H9 (cell line): ENCODE results near the gene PLPPR2. TPM values are rescaled to one million over a fixed set of nuclear protein-coding genes. Genes with fewer than 3 reads are reported as not detected.

Source experiments
- DNase-seq: peaks from one replicate; pipeline ENCODE4 v3.0.0-alpha.2; 2017
- H2AFZ ChIP-seq: one replicate; pipeline ENCODE4 v1.6.1; 2013; ENCODE audit warnings: mild to moderate bottlenecking, low read length, control low read depth, moderate library complexity
- H2AK5ac ChIP-seq: 2 replicates; pipeline ENCODE4 v1.6.1; 2013; ENCODE audit warnings: low read length, control low read depth, mixed read lengths; ENCODE audit not compliant: insufficient read length
- H2BK120ac ChIP-seq: one replicate; pipeline ENCODE4 v1.6.1; 2013; ENCODE audit warnings: low read depth, mild to moderate bottlenecking, low read length, control low read depth, inconsistent platforms; ENCODE audit not compliant: poor library complexity, severe bottlenecking
- H2BK12ac ChIP-seq: 2 replicates; pipeline ENCODE4 v1.6.1; 2013; ENCODE audit warnings: low read length, control low read depth, mixed read lengths, low read depth; ENCODE audit not compliant: insufficient read length
- H2BK15ac ChIP-seq: 2 replicates; pipeline ENCODE4 v1.6.1; 2013; ENCODE audit warnings: low read depth, low read length, control low read depth
- H2BK20ac ChIP-seq: one replicate; pipeline ENCODE4 v1.6.1; 2013; ENCODE audit warnings: low read depth, mild to moderate bottlenecking, low read length, control low read depth, inconsistent platforms; ENCODE audit not compliant: poor library complexity, severe bottlenecking
- H2BK5ac ChIP-seq: 2 replicates; pipeline ENCODE4 v1.6.1; 2013; ENCODE audit warnings: low read length, control low read depth, mixed read lengths; ENCODE audit not compliant: insufficient read length
- H3K14ac ChIP-seq: 2 replicates; pipeline ENCODE4 v1.6.1; 2013; ENCODE audit warnings: low read length, control low read depth; ENCODE audit not compliant: insufficient read depth
- H3K18ac ChIP-seq: 2 replicates; pipeline ENCODE4 v1.6.1; 2013; ENCODE audit warnings: low read depth, mild to moderate bottlenecking, mixed read lengths, low read length, control low read depth; ENCODE audit not compliant: insufficient read length
- H3K23ac ChIP-seq: 2 replicates; pipeline ENCODE4 v1.6.1; 2013; ENCODE audit warnings: low read length, control low read depth, mixed read lengths, low read depth; ENCODE audit not compliant: insufficient read length
- H3K23me2 ChIP-seq: 2 replicates; pipeline ENCODE4 v1.6.1; 2013; ENCODE audit warnings: low read depth, mild to moderate bottlenecking, mixed read lengths, low read length, control low read depth; ENCODE audit not compliant: insufficient read length, poor library complexity, severe bottlenecking
- H3K27ac ChIP-seq: 2 replicates; pipeline ENCODE4 v1.5.1; 2013; ENCODE audit warnings: low read length, control low read depth, mixed read lengths, low read depth; ENCODE audit not compliant: insufficient read length
- H3K27me3 ChIP-seq: 2 replicates; pipeline ENCODE4 v1.6.1; 2013; ENCODE audit warnings: low read length, control low read depth, inconsistent platforms; ENCODE audit not compliant: insufficient read depth
- H3K4ac ChIP-seq: 2 replicates; pipeline ENCODE4 v1.6.1; 2013; ENCODE audit warnings: low read depth, mild to moderate bottlenecking, control low read depth, inconsistent platforms, low read length, moderate library complexity
- H3K4me1 ChIP-seq: 2 replicates; pipeline ENCODE4 v1.6.1; 2013; ENCODE audit warnings: low read length, control low read depth, inconsistent platforms; ENCODE audit not compliant: insufficient read depth
- H3K4me2 ChIP-seq: 2 replicates; pipeline ENCODE4 v1.6.1; 2013; ENCODE audit warnings: low read length, control low read depth, mixed read lengths; ENCODE audit not compliant: insufficient read length, insufficient read depth
- H3K56ac ChIP-seq: 2 replicates; pipeline ENCODE4 v1.6.1; 2013; ENCODE audit warnings: low read depth, mild to moderate bottlenecking, mixed read lengths, low read length, control low read depth; ENCODE audit not compliant: insufficient read length
- H3K79me1 ChIP-seq: 2 replicates; pipeline ENCODE4 v1.6.1; 2013; ENCODE audit warnings: low read depth, mild to moderate bottlenecking, moderate library complexity, low read length, control low read depth, inconsistent platforms; ENCODE audit not compliant: insufficient read depth, poor library complexity, severe bottlenecking
- H3K79me2 ChIP-seq: 2 replicates; pipeline ENCODE4 v1.6.1; 2013; ENCODE audit warnings: low read length, control low read depth, inconsistent platforms; ENCODE audit not compliant: insufficient read depth
- H3K9ac ChIP-seq: 2 replicates; pipeline ENCODE4 v1.6.1; 2013; ENCODE audit warnings: low read length, control low read depth, mixed read lengths; ENCODE audit not compliant: insufficient read length; ENCODE audit errors: extremely low read depth
- H3K9me3 ChIP-seq: one replicate; pipeline ENCODE4 v1.6.1; 2013; ENCODE audit warnings: low read depth, low read length, inconsistent platforms; ENCODE audit not compliant: control insufficient read depth
- H3T11ph ChIP-seq: one replicate; pipeline ENCODE4 v1.6.1; 2013; ENCODE audit warnings: mild to moderate bottlenecking, low read length, control low read depth, inconsistent platforms
- H4K20me1 ChIP-seq: one replicate; pipeline ENCODE4 v1.6.1; 2013; ENCODE audit not compliant: control insufficient read depth, insufficient read length, insufficient read depth
- H4K5ac ChIP-seq: 2 replicates; pipeline ENCODE4 v1.6.1; 2013; ENCODE audit warnings: low read depth, mild to moderate bottlenecking, mixed read lengths, low read length, control low read depth; ENCODE audit not compliant: insufficient read length
- H4K8ac ChIP-seq: replicated peaks from 2 replicates; pipeline ENCODE4 v1.6.1; 2013; ENCODE audit warnings: low read length, control low read depth, mixed read lengths, low read depth; ENCODE audit not compliant: insufficient read length
- H4K91ac ChIP-seq: 2 replicates; pipeline ENCODE4 v1.6.1; 2013; ENCODE audit warnings: low read depth, mild to moderate bottlenecking, moderate library complexity, mixed read lengths, low read length, control low read depth; ENCODE audit not compliant: insufficient read length
- H3K27ac Mint-ChIP-seq, 3 experiments: 2 replicates in 2 of 3; 3 replicates in 1 of 3; pipeline ENCODE4 v1.8.0; 2020 to 2021; ENCODE audit warnings: mixed read lengths in 3 of 3, mild to moderate bottlenecking in 1 of 3, moderate library complexity in 1 of 3
- H3K27me3 Mint-ChIP-seq: 2 replicates; pipeline ENCODE4 v1.8.0; 2021; ENCODE audit warnings: low read depth, mild to moderate bottlenecking, moderate library complexity, mixed read lengths
- H3K36me3 Mint-ChIP-seq, 3 experiments: 2 replicates in 2 of 3; 3 replicates in 1 of 3; pipeline ENCODE4 v1.8.0; 2020 to 2021; ENCODE audit warnings: low read depth in 3 of 3, mixed read lengths in 3 of 3; ENCODE audit not compliant: insufficient read depth in 1 of 3
- H3K4me1 Mint-ChIP-seq, 2 experiments: 2 replicates each; pipeline ENCODE4 v1.8.0; 2020; ENCODE audit warnings: mixed read lengths in 2 of 2
- H3K4me3 Mint-ChIP-seq, 2 experiments: 2 replicates in 1 of 2; 3 replicates in 1 of 2; pipeline ENCODE4 v1.8.0; 2020 to 2021; ENCODE audit warnings: mild to moderate bottlenecking in 2 of 2, mixed read lengths in 2 of 2, moderate library complexity in 1 of 2
- H3K9me3 Mint-ChIP-seq, 2 experiments: 2 replicates in 1 of 2; 3 replicates in 1 of 2; pipeline ENCODE4 v1.8.0; 2020; ENCODE audit warnings: mild to moderate bottlenecking in 2 of 2, mixed read lengths in 2 of 2, moderate library complexity in 1 of 2
- CTCF ChIP-seq: fragments of 200-600 bp; sonication (generic); conservative IDR thresholded peaks from 3 replicates; pipeline ENCODE4 v1.8.0; 2021; ENCODE audit warnings: antibody characterized with exemption, mild to moderate bottlenecking
- WGBS: extraction: QIAGEN DNeasy Blood & Tissue Kit; methylation state at CpG from one replicate; pipeline ENCODE4 v1.1.7; 2013; ENCODE audit warnings: missing lambda C conversion rate, low lambda C conversion rate, mixed read lengths; ENCODE audit not compliant: insufficient read length; ENCODE audit errors: extremely low coverage; 5-methylcytosine and 5-hydroxymethylcytosine counted together
- total RNA-seq: library from RNA; stranded (reverse); gene quantifications from 2 replicates; pipeline ENCODE4 v1.2.1, GENCODE V29; 2021

PLPPR2 gene
- total RNA-seq, 1 experiment from 2014 or later: 8.0 TPM

- H2BK15ac ChIP-seq: no peak within 1 kb of the TSS
- peak within 1 kb of the TSS; percentile 94 for H3K4me2 ChIP-seq
- H4K8ac ChIP-seq: no peak within 1 kb of the TSS
- peak within 1 kb of the TSS; percentile 93 to 94 for H3K4me3 Mint-ChIP-seq
- no peak within 1 kb of the TSS for H2BK120ac ChIP-seq
- no peak within 1 kb of the TSS for H2BK12ac ChIP-seq
- H2AK5ac ChIP-seq: no peak within 1 kb of the TSS
- H2AFZ ChIP-seq: peak within 1 kb of the TSS; percentile 24
- H3K79me1 ChIP-seq: no peaks in the 10 kb centered on the region
- no peak within 1 kb of the TSS for H2BK20ac ChIP-seq
- no peak within 1 kb of the TSS for H3K27ac ChIP-seq
- H3T11ph ChIP-seq: no peak within 1 kb of the TSS
- peaks cover 3 to 7% of the 10 kb centered on the region in 2 experiments; a peak in 3 of 5 replicates for H3K9me3 Mint-ChIP-seq
- H3K27me3 ChIP-seq: no peaks in the 10 kb centered on the region
- H3K9me3 ChIP-seq: no peaks in the 10 kb centered on the region
- H3K4me1 Mint-ChIP-seq: peaks cover 16 to 19% of the 10 kb centered on the region in 2 experiments
- peak within 1 kb of the TSS; percentile 89 to 97 (median 96); a peak in 6 of 7 replicates for H3K27ac Mint-ChIP-seq
- no peak within 1 kb of the TSS for H3K23ac ChIP-seq
- H3K79me2 ChIP-seq: no peaks in the 10 kb centered on the region
- no peak within 1 kb of the TSS for H3K18ac ChIP-seq
- no peaks in the 10 kb centered on the region; the same call in 1 of the 2 replicates for H3K4me1 ChIP-seq
- no peak within 1 kb of the TSS for H3K14ac ChIP-seq
- H3K4ac ChIP-seq: no peak within 1 kb of the TSS
- WGBS: no CpG with 5 or more reads among the region's 50 CpGs
- no peak within 1 kb of the TSS for H4K91ac ChIP-seq
- peaks cover 0 to 14% (median 13%) of the 10 kb centered on the region in 3 experiments; a peak in 5 of 7 replicates for H3K36me3 Mint-ChIP-seq
- H2BK5ac ChIP-seq: no peak within 1 kb of the TSS
- DNase-seq: peak; percentile 99
- peak within 1 kb of the TSS; percentile 55 for H3K9ac ChIP-seq
- peaks cover 8% of the 10 kb centered on the region for H3K23me2 ChIP-seq
- TF ChIP-seq CTCF: no peak
- no peak within 1 kb of the TSS for H4K5ac ChIP-seq
- no peaks in the 10 kb centered on the region for H4K20me1 ChIP-seq
- peaks cover 9% of the 10 kb centered on the region for H3K27me3 Mint-ChIP-seq
- no peak within 1 kb of the TSS for H3K56ac ChIP-seq
Measured at GRCh38 chr19:11346104-11346940, 8.9 kb upstream of the PLPPR2 start, which contains the start of the genes CCDC159 and TMEM205. CCDC159 (plus strand) TSS chr19:11346519; CDS start chr19:11346607, 88 bp downstream. TMEM205 (minus strand) TSS chr19:11346268; CDS start chr19:11345619, 649 bp downstream.
